H1 (cell line): Measurements from ENCODE around the gene LDLRAD4. TPM values are rescaled to one million over a fixed set of nuclear protein-coding genes. Genes with fewer than 3 reads are reported as not detected.

ENCODE experiments used
- CTCF ChIA-PET: fragments of 300-600 bp; sonication (Branson Sonifier 250); formaldehyde crosslinking; loops from one replicate; lab custom pipeline; 2021; ENCODE audit not compliant: partially characterized antibody; lab: Charles Lee
- POLR2A ChIA-PET: fragments of 300-600 bp; sonication (Branson Sonifier 250); formaldehyde crosslinking; loops from one replicate; lab custom pipeline; 2021; ENCODE audit warnings: inconsistent platforms; ENCODE audit not compliant: partially characterized antibody; lab: Charles Lee
- DNase-seq, 2 experiments: peaks; one replicate each; pipeline versions ENCODE4 v3.0.0 to v3.0.0-alpha.2; 2010 to 2022; ENCODE audit warnings: low spot score in 2 of 2, low read depth in 1 of 2, mixed read lengths in 1 of 2
- FAIRE-seq: peaks from 2 replicates; lab custom pipeline; 2011; peaks lifted over from hg19 to GRCh38; lab: Jason Lieb, UNC
- H2AFZ ChIP-seq: 2 replicates; pipeline ENCODE4 v1.8.1; 2012; ENCODE audit warnings: low read length, inconsistent platforms
- H2AK5ac ChIP-seq: 2 replicates; pipeline ENCODE4 v1.6.1; 2013; ENCODE audit warnings: low read depth, low read length
- H2BK120ac ChIP-seq: replicated peaks from 2 replicates; pipeline ENCODE3; 2013; ENCODE audit warnings: low read depth, low read length, inconsistent platforms
- H2BK12ac ChIP-seq: 2 replicates; pipeline ENCODE4 v1.6.1; 2013; ENCODE audit warnings: low read depth, low read length
- H2BK15ac ChIP-seq: 2 replicates; pipeline ENCODE4 v1.6.1; 2013; ENCODE audit warnings: low read length
- H2BK20ac ChIP-seq: 2 replicates; pipeline ENCODE4 v1.6.1; 2013; ENCODE audit warnings: low read length
- H2BK5ac ChIP-seq: 2 replicates; pipeline ENCODE4 v1.6.1; 2013; ENCODE audit warnings: low read depth, low read length
- H3K14ac ChIP-seq: 2 replicates; pipeline ENCODE4 v1.6.1; 2013; ENCODE audit warnings: inconsistent platforms; ENCODE audit not compliant: insufficient read length
- H3K18ac ChIP-seq: 2 replicates; pipeline ENCODE4 v1.6.1; 2013; ENCODE audit warnings: low read length; ENCODE audit errors: extremely low read depth
- H3K23ac ChIP-seq: 2 replicates; pipeline ENCODE4 v1.6.1; 2013; ENCODE audit warnings: inconsistent platforms; ENCODE audit not compliant: insufficient read length
- H3K23me2 ChIP-seq: 2 replicates; pipeline ENCODE4 v1.6.1; 2013; ENCODE audit warnings: low read depth, low read length
- H3K27ac ChIP-seq: 2 replicates; pipeline ENCODE4 v1.6.1; 2011; ENCODE audit warnings: low read depth, low read length, inconsistent platforms
- H3K27me3 ChIP-seq, 4 experiments: replicated peaks in 1 of 4; 1 replicate in 1 of 4; 2 replicates in 3 of 4; pipeline versions ENCODE4 v1.6.1 to v1.8.1; 2011 to 2013; ENCODE audit warnings: low read length in 3 of 4, mild to moderate bottlenecking in 3 of 4, inconsistent platforms in 2 of 4, mixed read lengths in 2 of 4, moderate library complexity in 1 of 4; ENCODE audit not compliant: control insufficient read depth in 3 of 4, insufficient read depth in 3 of 4; ENCODE audit errors: extremely low read depth in 1 of 4
- H3K36me3 ChIP-seq, 4 experiments: 2 replicates each; pipeline versions ENCODE4 v1.6.1 to v1.8.1; 2011 to 2013; ENCODE audit warnings: mild to moderate bottlenecking in 4 of 4, low read length in 3 of 4, moderate library complexity in 2 of 4, control low read depth in 1 of 4, inconsistent platforms in 1 of 4; ENCODE audit not compliant: insufficient read depth in 4 of 4, control insufficient read depth in 2 of 4
- H3K4ac ChIP-seq: replicated peaks from 2 replicates; pipeline ENCODE3; 2013; ENCODE audit warnings: low read length, low read depth, mixed read lengths, inconsistent platforms; ENCODE audit not compliant: insufficient read length
- H3K4me1 ChIP-seq, 4 experiments: replicated peaks in 1 of 4; 1 replicate in 1 of 4; 2 replicates in 3 of 4; pipeline versions ENCODE4 v1.6.1 to v1.8.1; 2011 to 2013; ENCODE audit warnings: low read length in 3 of 4, inconsistent platforms in 2 of 4, mixed read lengths in 1 of 4; ENCODE audit not compliant: insufficient read depth in 4 of 4, control insufficient read depth in 3 of 4
- H3K4me2 ChIP-seq, 2 experiments: 2 replicates each; pipeline versions ENCODE4 v1.6.1 to v1.8.1; 2011 to 2013; ENCODE audit warnings: low read depth in 2 of 2, low read length in 2 of 2, control low read depth in 1 of 2, inconsistent platforms in 1 of 2, mild to moderate bottlenecking in 1 of 2; ENCODE audit not compliant: insufficient read depth in 1 of 2
- H3K4me3 ChIP-seq, 4 experiments: fragments of 200-600, 300-600 bp in 1 of 4; sonication (generic), shearing (Covaris generic), sonication (Bioruptor Twin) in 1 of 4; 2 replicates each; pipeline versions ENCODE4 v1.5.1 to v1.8.1; 2011 to 2016; ENCODE audit warnings: low read length in 4 of 4, low read depth in 3 of 4, control low read depth in 2 of 4, inconsistent platforms in 2 of 4, mild to moderate bottlenecking in 2 of 4, mixed read lengths in 1 of 4, moderate library complexity in 1 of 4; ENCODE audit not compliant: insufficient read depth in 2 of 4; ENCODE audit errors: extremely low read depth in 1 of 4
- H3K56ac ChIP-seq: replicated peaks from 2 replicates; pipeline ENCODE3; 2013; ENCODE audit warnings: low read depth, mild to moderate bottlenecking, mixed read lengths, low read length, inconsistent platforms; ENCODE audit not compliant: insufficient read length
- H3K79me1 ChIP-seq: 2 replicates; pipeline ENCODE4 v1.6.1; 2013; ENCODE audit warnings: low read depth, low read length, control low read depth
- H3K79me2 ChIP-seq, 2 experiments: 2 replicates each; pipeline versions ENCODE4 v1.6.1 to v1.8.1; 2012 to 2013; ENCODE audit warnings: low read length in 2 of 2, mild to moderate bottlenecking in 2 of 2, inconsistent platforms in 1 of 2; ENCODE audit not compliant: insufficient read depth in 2 of 2, control insufficient read depth in 1 of 2
- H3K9ac ChIP-seq, 4 experiments: replicated peaks in 1 of 4; 1 replicate in 1 of 4; 2 replicates in 3 of 4; pipeline versions ENCODE4 v1.6.1 to v1.8.1; 2011 to 2013; ENCODE audit warnings: low read depth in 3 of 4, low read length in 3 of 4, control low read depth in 2 of 4, mild to moderate bottlenecking in 2 of 4, moderate library complexity in 2 of 4, inconsistent platforms in 1 of 4; ENCODE audit errors: extremely low read depth in 1 of 4
- H3K9me3 ChIP-seq, 2 experiments: 2 replicates each; pipeline versions ENCODE4 v1.6.1 to v1.8.1; 2012 to 2013; ENCODE audit warnings: mild to moderate bottlenecking in 2 of 2, moderate library complexity in 2 of 2, control low read depth in 1 of 2, inconsistent platforms in 1 of 2, low read depth in 1 of 2, low read length in 1 of 2, mixed read lengths in 1 of 2; ENCODE audit not compliant: insufficient read depth in 2 of 2
- H4K20me1 ChIP-seq, 2 experiments: replicated peaks in 1 of 2; 2 replicates each; pipeline versions ENCODE3 to v1.8.1; 2011 to 2013; ENCODE audit warnings: inconsistent platforms in 2 of 2, low read length in 2 of 2, mild to moderate bottlenecking in 1 of 2; ENCODE audit not compliant: insufficient read depth in 2 of 2, control insufficient read depth in 1 of 2
- H4K5ac ChIP-seq: 2 replicates; pipeline ENCODE4 v1.6.1; 2013; ENCODE audit warnings: low read length, low read depth, mixed read lengths, inconsistent platforms; ENCODE audit not compliant: insufficient read length
- H4K8ac ChIP-seq: 2 replicates; pipeline ENCODE4 v1.8.0; 2013; ENCODE audit warnings: mild to moderate bottlenecking, moderate library complexity, low read length, inconsistent platforms; ENCODE audit not compliant: insufficient read depth; ENCODE audit errors: extremely low read depth
- H4K91ac ChIP-seq: replicated peaks from 2 replicates; pipeline ENCODE3; 2013; ENCODE audit warnings: low read length, mixed read lengths, inconsistent platforms; ENCODE audit not compliant: insufficient read length
- SUZ12 ChIP-seq: fragments of 200-600 bp; sonication (generic); IDR thresholded peaks from 2 replicates; pipeline ENCODE4 v1.6.1; 2012; ENCODE audit warnings: mild to moderate bottlenecking, inconsistent platforms, low read length, moderate library complexity, mixed read lengths
- WGBS, 2 experiments: shearing (Covaris generic) in 1 of 2; methylation state at CpG; one replicate each; pipeline versions ENCODE4 v1.1.6 to v1.1.7; 2013 to 2015; ENCODE audit warnings: low lambda C conversion rate in 2 of 2, mixed read lengths in 2 of 2, inconsistent platforms in 1 of 2, low coverage in 1 of 2, missing lambda C conversion rate in 1 of 2; ENCODE audit not compliant: insufficient replicate concordance in 2 of 2, insufficient coverage in 1 of 2, insufficient read length in 1 of 2; ENCODE audit errors: extremely low coverage in 1 of 2, missing lambda C conversion rate in 1 of 2; 5-methylcytosine and 5-hydroxymethylcytosine counted together
- polyA plus RNA-seq, 7 experiments: library from polyadenylated mRNA; depleted of rRNA in 3 of 7; stranded (reverse) in 5 of 7; unstranded in 2 of 7; fragments of >200 nt in 5 of 7; fragments of 200-250 nt in 2 of 7; gene quantifications; 1 replicate in 5 of 7; 2 replicates in 1 of 7; 4 replicates in 1 of 7; pipeline versions ENCODE4 v1.2.1 to v1.2.3, GENCODE V29; 2011 to 2013; ENCODE audit warnings: missing spikeins in 2 of 7, mixed read lengths in 2 of 7
- total RNA-seq: library from RNA; stranded (reverse); fragmentation: NEBNext Ultra II Directional; extraction: Animal tissue kit (Norgen Biotek cat#: 25700); gene quantifications from 2 replicates; pipeline ENCODE4 v1.2.1, GENCODE V29; 2021

Gene LDLRAD4
- total and polyA plus RNA-seq, 2 of the 8 experiments (the other 6 are each of a cell fraction or from before 2014, with no cell fraction given) = 0.77 to 1.4 TPM

DNA sequence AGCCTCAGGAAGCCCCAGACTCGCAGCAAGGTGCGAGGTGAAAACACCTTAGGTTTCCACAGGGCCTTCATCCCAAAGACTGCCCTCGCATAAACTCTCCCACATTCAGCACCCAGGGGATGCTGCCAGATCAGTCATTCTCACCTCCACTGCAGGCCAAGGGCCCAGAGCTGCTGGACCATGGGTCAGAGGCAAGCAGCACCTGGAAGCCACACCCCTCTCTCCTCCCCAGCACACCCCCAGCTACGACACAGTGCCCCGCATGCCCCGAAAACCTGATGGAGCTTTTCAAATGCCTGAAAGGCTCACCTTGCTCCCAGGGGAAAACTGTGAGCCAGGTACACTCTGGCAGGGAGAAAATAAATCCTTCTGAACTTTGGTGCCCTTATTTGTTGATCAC lies 31.9 kb upstream of the LDLRAD4 start:
- no peaks in the 10 kb centered on the region for H3K36me3 ChIP-seq

More for the DNA sequence above, 31.9 kb upstream of the LDLRAD4 start:
- no peaks in the 10 kb centered on the region for H3K79me2 ChIP-seq
- no peaks in the 10 kb centered on the region for H3K79me1 ChIP-seq
- H2BK20ac ChIP-seq = no peak overlapping the region
- H4K8ac ChIP-seq = no peak overlapping the region
- CTCF ChIA-PET = interaction anchor here (0.6 to 1.3 kb wide), 5 partner anchors 11 to 29 kb away, joined by 3 to 5 read pairs (median 4); no protein-coding TSS in a partner anchor
- POLR2A ChIA-PET = no interaction called here
- no peak overlapping the region for H2AK5ac ChIP-seq
- H3K4me3 ChIP-seq = no peak overlapping the region
- H3K4me2 ChIP-seq = no peak overlapping the region
- DNase-seq (no peak), FAIRE-seq (no peak)
- H3K23ac ChIP-seq = no peak overlapping the region
- no peaks in the 10 kb centered on the region; a peak in 1 of 4 replicates for H3K9me3 ChIP-seq
- H3K4ac ChIP-seq = no peak overlapping the region
- H3K23me2 ChIP-seq = no peaks in the 10 kb centered on the region; the same call in 1 of the 2 replicates
- no peak overlapping the region for H3K27ac ChIP-seq
- no peaks in the 10 kb centered on the region; a peak in 1 of 7 replicates for H3K27me3 ChIP-seq
- H3K4me1 ChIP-seq = peaks cover 0 to 3% (median under 1%) of the 10 kb centered on the region in 4 experiments; a peak in 1 of 7 replicates
- H2BK15ac ChIP-seq = no peak overlapping the region
- no peak overlapping the region for H4K5ac ChIP-seq
- no peaks in the 10 kb centered on the region for H4K20me1 ChIP-seq
- H2BK12ac ChIP-seq = no peak overlapping the region
- H2AFZ ChIP-seq = no peak overlapping the region
- no peak overlapping the region for H2BK120ac ChIP-seq
- no peak overlapping the region for H3K14ac ChIP-seq
- no peak overlapping the region for H3K9ac ChIP-seq
- no peak overlapping the region for H3K56ac ChIP-seq
- H4K91ac ChIP-seq = no peak overlapping the region
- H3K18ac ChIP-seq = no peak overlapping the region
- H2BK5ac ChIP-seq = no peak overlapping the region
- no peak for TF ChIP-seq SUZ12
- WGBS, 2 experiments = 72% methylated on average over 6 of the region's 6 CpGs; no CpG with 5 or more reads in 1 of the 2 experiments
